ENCODE data around the gene OR52H1. TPM values are rescaled to one million over a fixed set of nuclear protein-coding genes. Genes with fewer than 3 reads are reported as not detected.

The OR52H1 gene
- total and polyA plus RNA-seq, 2 of the 8 experiments (the other 6 are each of a cell fraction or from before 2014, with no cell fraction given): 0.09 TPM; not detected in 1

GRCh38 chr11:5541427-5541826 is 6.9 kb downstream of the OR52H1 start:
- TF ChIP-seq RFX5 (IDR thresholded peaks at IDR 0.05; ENCODE audit: borderline replicate concordance, low read depth, low read length) (no peak), CBX5 (IDR thresholded peaks at IDR 0.05; ENCODE audit: low read depth, low read length) (no peak), POU5F1 (IDR thresholded peaks at IDR 0.05; ENCODE audit: low read depth, low read length) (no peak), SUZ12 (IDR thresholded peaks at IDR 0.05; ENCODE audit: low read length) (no peak), POLR2AphosphoS5 (IDR thresholded peaks at IDR 0.05; ENCODE audit: low read depth, low read length) (no peak), GABPA (IDR thresholded peaks at IDR 0.05; ENCODE audit: borderline replicate concordance, insufficient read depth, low read length) (no peak), KDM5A (IDR thresholded peaks at IDR 0.05; ENCODE audit: low read length) (no peak), GTF2F1 (IDR thresholded peaks at IDR 0.05; ENCODE audit: borderline replicate concordance, low read depth, low read length) (no peak), EP300 (IDR thresholded peaks at IDR 0.05; ENCODE audit: borderline replicate concordance in 1 of 2, low read depth in 2 of 2, low read length in 2 of 2) (no peak), EZH2 (IDR thresholded peaks at IDR 0.05; ENCODE audit: low read depth, low read length, severe bottlenecking) (no peak), RXRA (IDR thresholded peaks at IDR 0.05; ENCODE audit: insufficient read depth, low read depth, low read length) (no peak), CEBPB (IDR thresholded peaks at IDR 0.05; ENCODE audit: low read depth, low read length) (no peak), FOSL1 (IDR thresholded peaks at IDR 0.05; ENCODE audit: insufficient read depth, low read depth, low read length) (no peak)
- Histone ChIP-seq H2BK15ac (ENCODE audit: low read length) (no peak overlapping the region), H3K4me3 (ENCODE audit: extremely low read depth in 1 of 4, insufficient read depth in 2 of 4, low read depth in 3 of 4, low read length in 4 of 4) (no peak overlapping the region), H2AFZ (ENCODE audit: low read length) (no peak overlapping the region), H3K36me3 (ENCODE audit: control insufficient read depth in 2 of 4, insufficient read depth in 4 of 4, low read length in 3 of 4) (no peaks in the 10 kb centered on the region), H3K4me1 (replicated peaks in 1 of 4; ENCODE audit: control insufficient read depth in 3 of 4, insufficient read depth in 4 of 4, low read length in 3 of 4) (no peaks in the 10 kb centered on the region), H3K4ac (replicated peaks; ENCODE audit: insufficient read length, low read depth, low read length) (no peak overlapping the region), H4K91ac (replicated peaks; ENCODE audit: insufficient read length, low read length) (no peak overlapping the region), H3K79me1 (ENCODE audit: low read depth, low read length) (no peaks in the 10 kb centered on the region), H2BK120ac (replicated peaks; ENCODE audit: low read depth, low read length) (no peak overlapping the region), H3K27ac (ENCODE audit: low read depth, low read length) (no peak overlapping the region), H3K9ac (replicated peaks in 1 of 4; ENCODE audit: extremely low read depth in 1 of 4, low read depth in 3 of 4, low read length in 3 of 4) (no peak overlapping the region), H3K14ac (ENCODE audit: insufficient read length) (no peak overlapping the region), H4K20me1 (replicated peaks in 1 of 2; ENCODE audit: control insufficient read depth in 1 of 2, insufficient read depth in 2 of 2, low read length in 2 of 2) (no peaks in the 10 kb centered on the region), H3K4me2 (ENCODE audit: insufficient read depth in 1 of 2, low read depth in 2 of 2, low read length in 2 of 2) (no peak overlapping the region), H3K56ac (replicated peaks; ENCODE audit: insufficient read length, low read depth, low read length) (no peak overlapping the region), H2BK20ac (ENCODE audit: low read length) (no peak overlapping the region), H4K5ac (ENCODE audit: insufficient read length, low read depth, low read length) (no peak overlapping the region), H2AK5ac (ENCODE audit: low read depth, low read length) (no peak overlapping the region), H2BK12ac (ENCODE audit: low read depth, low read length) (no peak overlapping the region), H3K18ac (ENCODE audit: extremely low read depth, low read length) (no peak overlapping the region), H3K79me2 (ENCODE audit: control insufficient read depth in 1 of 2, insufficient read depth in 2 of 2, low read length in 2 of 2) (no peaks in the 10 kb centered on the region), H3K9me3 (ENCODE audit: insufficient read depth in 2 of 2, low read depth in 1 of 2, low read length in 1 of 2) (no peaks in the 10 kb centered on the region), H3K23me2 (ENCODE audit: low read depth, low read length) (no peaks in the 10 kb centered on the region), H4K8ac (ENCODE audit: extremely low read depth, insufficient read depth, low read length) (no peak overlapping the region), H3K27me3 (replicated peaks in 1 of 4; ENCODE audit: control insufficient read depth in 3 of 4, extremely low read depth in 1 of 4, insufficient read depth in 3 of 4, low read length in 3 of 4) (no peaks in the 10 kb centered on the region), H2BK5ac (ENCODE audit: low read depth, low read length) (no peak overlapping the region), H3K23ac (ENCODE audit: insufficient read length) (no peak overlapping the region)
- CTCF ChIA-PET (ENCODE audit: partially characterized antibody): interaction anchor here (1.2 kb wide), 1 partner anchor 12 kb away, joined by 3 read pairs; no protein-coding TSS in a partner anchor
- no peak for DNase-seq (ENCODE audit: low read depth in 1 of 2, low spot score in 2 of 2)
- WGBS, 2 experiments (ENCODE audit: extremely low coverage in 1 of 2, insufficient coverage in 1 of 2, insufficient read length in 1 of 2, insufficient replicate concordance in 2 of 2, low coverage in 1 of 2, low lambda C conversion rate in 2 of 2, missing lambda C conversion rate in 1 of 2): 74% methylated on average over 1 of the region's 1 CpG; no CpG with 5 or more reads in 1 of the 2 experiments
- FAIRE-seq: no peak
- POLR2A ChIA-PET (ENCODE audit: partially characterized antibody): no interaction called here

All from H1 (cell line).